WTC11 (cell line): ENCODE data around the gene RPL36A. TPM values are rescaled to one million over a fixed set of nuclear protein-coding genes. Genes with fewer than 3 reads are reported as not detected.

ENCODE experiments used
- ATAC-seq: fragments of 200-7000 bp; cut with Tn5 transposase; 2 replicates; pipeline ENCODE4 v1.10.0; 2021; ENCODE audit warnings: mild to moderate bottlenecking, moderate library complexity
- CTCF ChIA-PET: fragments of 300-600 bp; sonication (Branson Sonifier 250); formaldehyde crosslinking; loops from one replicate; lab custom pipeline; 2021; ENCODE audit warnings: antibody characterized with exemption; lab: Charles Lee
- POLR2A ChIA-PET: fragments of 350-600 bp; sonication (Branson Sonifier 250); formaldehyde crosslinking; loops from one replicate; lab custom pipeline; 2021; ENCODE audit warnings: antibody characterized with exemption; lab: Charles Lee
- DNase-seq: peaks from one replicate; pipeline ENCODE4 v3.0.0; 2021; ENCODE audit warnings: low spot score
- H3K27ac Mint-ChIP-seq: 2 replicates; pipeline ENCODE4 v1.8.0; 2021; ENCODE audit warnings: mixed read lengths
- H3K27me3 Mint-ChIP-seq: 2 replicates; pipeline ENCODE4 v1.8.0; 2021; ENCODE audit warnings: low read depth, mild to moderate bottlenecking, moderate library complexity, mixed read lengths
- H3K36me3 Mint-ChIP-seq: 2 replicates; pipeline ENCODE4 v1.8.0; 2021; ENCODE audit warnings: mixed read lengths
- H3K4me1 Mint-ChIP-seq: 2 replicates; pipeline ENCODE4 v1.8.0; 2022; ENCODE audit warnings: mixed read lengths
- H3K4me3 Mint-ChIP-seq: 2 replicates; pipeline ENCODE4 v1.8.0; 2021; ENCODE audit warnings: mild to moderate bottlenecking, moderate library complexity, mixed read lengths
- H3K9me3 Mint-ChIP-seq: 2 replicates; pipeline ENCODE4 v1.8.0; 2021; ENCODE audit warnings: mixed read lengths
- ARID4B ChIP-seq: sonication (generic); formaldehyde crosslinking; IDR thresholded peaks from 2 replicates; pipeline ENCODE4 v1.8.0; 2023; ENCODE audit warnings: missing genetic modification reagents, mild to moderate bottlenecking, borderline replicate concordance
- CREM ChIP-seq: sonication (generic); formaldehyde crosslinking; IDR thresholded peaks from 2 replicates; pipeline ENCODE4 v1.8.1; 2022; ENCODE audit warnings: mild to moderate bottlenecking, missing genetic modification reagents, moderate library complexity
- FOXP4 ChIP-seq: sonication (generic); formaldehyde crosslinking; IDR thresholded peaks from 2 replicates; pipeline ENCODE4 v1.8.0; 2022; ENCODE audit warnings: mild to moderate bottlenecking, missing genetic modification reagents
- JUN ChIP-seq: sonication (generic); formaldehyde crosslinking; IDR thresholded peaks from 2 replicates; pipeline ENCODE4 v1.8.0; 2023; ENCODE audit warnings: mild to moderate bottlenecking, missing genetic modification reagents
- MAX ChIP-seq: sonication (generic); formaldehyde crosslinking; IDR thresholded peaks from 2 replicates; pipeline ENCODE4 v1.8.0; 2022; ENCODE audit warnings: mild to moderate bottlenecking, missing genetic modification reagents
- NFATC4 ChIP-seq: fragments of 250-450 bp; sonication (Bioruptor Pico); IDR thresholded peaks from 2 replicates; pipeline ENCODE4 v1.9.0; 2021; ENCODE audit warnings: mild to moderate bottlenecking
- SOX15 ChIP-seq: fragments of 250-450 bp; sonication (Bioruptor Pico); IDR thresholded peaks from 2 replicates; pipeline ENCODE4 v1.9.0; 2021; ENCODE audit warnings: mild to moderate bottlenecking
- STAT6 ChIP-seq: sonication (generic); formaldehyde crosslinking; conservative IDR thresholded peaks from 2 replicates; pipeline ENCODE4 v1.8.1; 2023; ENCODE audit warnings: mild to moderate bottlenecking, low read depth, missing genetic modification reagents, moderate library complexity
- TCF7 ChIP-seq: sonication (generic); formaldehyde crosslinking; IDR thresholded peaks from 2 replicates; pipeline ENCODE4 v1.8.0; 2022; ENCODE audit warnings: mild to moderate bottlenecking, low read depth, missing genetic modification reagents, moderate library complexity
- TP53 ChIP-seq: sonication (generic); formaldehyde crosslinking; IDR thresholded peaks from 2 replicates; pipeline ENCODE4 v1.8.1; 2023; ENCODE audit warnings: mild to moderate bottlenecking, missing genetic modification reagents
- ZNF138 ChIP-seq: sonication (generic); formaldehyde crosslinking; conservative IDR thresholded peaks from 2 replicates; pipeline ENCODE4 v1.8.1; 2022; ENCODE audit warnings: mild to moderate bottlenecking, moderate library complexity, missing genetic modification reagents
- ZNF416 ChIP-seq: fragments of 250-450 bp; sonication (Bioruptor Pico); IDR thresholded peaks from 2 replicates; pipeline ENCODE4 v1.9.0; 2021; ENCODE audit warnings: mild to moderate bottlenecking, inconsistent platforms
- ZSCAN18 ChIP-seq: fragments of 250-450 bp; sonication (Bioruptor Pico); IDR thresholded peaks from 2 replicates; pipeline ENCODE4 v2.1.2; 2022; ENCODE audit warnings: mild to moderate bottlenecking, moderate library complexity
- total RNA-seq: library from RNA; stranded (reverse); gene quantifications from 3 replicates; pipeline ENCODE4 v1.2.3, GENCODE V29; 2021
- TF ChIP-seq, protein P1 (sequence below): fragments of 200-600 bp; IDR thresholded peaks from 2 replicates; pipeline ENCODE4 v1.8.0; 2022; ENCODE audit warnings: antibody characterized with exemption

The RPL36A gene
- total RNA-seq, 1 experiment from 2014 or later = 320 TPM

DNA sequence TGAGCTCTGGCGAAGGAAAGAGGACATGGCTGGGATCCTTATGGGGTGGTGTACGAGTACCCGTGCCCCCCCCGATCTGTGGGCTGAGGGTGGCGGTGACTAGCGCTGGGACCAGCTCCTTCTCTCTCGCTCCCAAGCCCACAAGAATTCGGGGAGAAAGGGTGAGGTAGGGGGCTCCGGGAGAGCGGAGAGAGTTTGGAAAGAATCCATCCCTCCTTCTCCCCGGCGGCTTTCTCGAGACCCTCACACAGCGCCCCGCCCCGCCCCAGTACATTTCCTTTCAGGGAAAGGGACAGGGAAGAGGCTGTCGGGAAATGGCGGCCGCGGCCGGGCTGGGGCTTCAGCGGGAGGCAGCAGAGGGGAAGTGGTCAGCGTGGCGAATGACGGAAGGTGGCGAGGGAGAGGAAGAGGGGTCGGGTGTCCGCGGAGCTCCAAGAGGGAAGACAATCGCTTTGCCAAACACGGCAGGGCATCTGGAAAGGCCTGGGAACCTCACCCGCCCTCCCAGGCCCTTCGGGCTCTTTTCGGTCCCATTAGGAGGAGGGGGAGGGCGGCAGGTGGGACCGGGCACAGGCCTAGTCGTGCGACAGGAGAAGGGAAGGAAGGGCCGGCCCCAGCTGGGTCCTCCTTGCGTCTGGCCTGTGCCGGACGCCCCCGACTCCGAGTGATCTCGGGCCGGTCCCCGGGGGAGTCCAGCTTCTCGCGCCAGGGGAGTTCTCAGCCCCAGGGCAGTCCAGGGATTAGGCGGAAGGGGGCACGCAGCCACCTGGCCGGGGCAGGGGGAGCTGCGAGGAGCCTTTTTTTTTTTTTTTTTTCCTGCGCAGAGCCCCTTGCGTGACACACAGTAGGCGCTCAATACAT is 27.4 kb downstream of the RPL36A start:
- peaks cover 30% of the 10 kb centered on the region for H3K4me1 Mint-ChIP-seq
- peak; percentile 39; the same call in 1 of the 2 replicates for TF ChIP-seq MAX
- TF ChIP-seq, protein P1, sequence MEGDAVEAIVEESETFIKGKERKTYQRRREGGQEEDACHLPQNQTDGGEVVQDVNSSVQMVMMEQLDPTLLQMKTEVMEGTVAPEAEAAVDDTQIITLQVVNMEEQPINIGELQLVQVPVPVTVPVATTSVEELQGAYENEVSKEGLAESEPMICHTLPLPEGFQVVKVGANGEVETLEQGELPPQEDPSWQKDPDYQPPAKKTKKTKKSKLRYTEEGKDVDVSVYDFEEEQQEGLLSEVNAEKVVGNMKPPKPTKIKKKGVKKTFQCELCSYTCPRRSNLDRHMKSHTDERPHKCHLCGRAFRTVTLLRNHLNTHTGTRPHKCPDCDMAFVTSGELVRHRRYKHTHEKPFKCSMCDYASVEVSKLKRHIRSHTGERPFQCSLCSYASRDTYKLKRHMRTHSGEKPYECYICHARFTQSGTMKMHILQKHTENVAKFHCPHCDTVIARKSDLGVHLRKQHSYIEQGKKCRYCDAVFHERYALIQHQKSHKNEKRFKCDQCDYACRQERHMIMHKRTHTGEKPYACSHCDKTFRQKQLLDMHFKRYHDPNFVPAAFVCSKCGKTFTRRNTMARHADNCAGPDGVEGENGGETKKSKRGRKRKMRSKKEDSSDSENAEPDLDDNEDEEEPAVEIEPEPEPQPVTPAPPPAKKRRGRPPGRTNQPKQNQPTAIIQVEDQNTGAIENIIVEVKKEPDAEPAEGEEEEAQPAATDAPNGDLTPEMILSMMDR = no peak
- H3K4me3 Mint-ChIP-seq = peak overlapping the region; percentile 84

GRCh38 chrX:101419489-101419888 is 28.7 kb downstream of the RPL36A start:
- no peak for DNase-seq
- CTCF ChIA-PET = no interaction called here
- no peaks in the 10 kb centered on the region for H3K9me3 Mint-ChIP-seq
- ATAC-seq = no peak
- peak overlapping the region; percentile 84 for H3K4me3 Mint-ChIP-seq
- H3K27me3 Mint-ChIP-seq = no peaks in the 10 kb centered on the region
- no peak overlapping the region; the same call in 1 of the 2 replicates for H3K27ac Mint-ChIP-seq
- POLR2A ChIA-PET = interaction anchor here (1.1 to 2.6 kb wide), 2 partner anchors 29 to 65 kb away, joined by 3 to 8 read pairs; partner anchors contain the start of genes ARMCX4 and RPL36A
- H3K4me1 Mint-ChIP-seq = peaks cover 30% of the 10 kb centered on the region
- H3K36me3 Mint-ChIP-seq = peaks cover 4% of the 10 kb centered on the region; the same call in 1 of the 2 replicates
- TF ChIP-seq ZNF416 (CRISPR knock-in tag) (no peak), STAT6 (CRISPR knock-in tag) (no peak), ZNF138 (no peak), TCF7 (CRISPR knock-in tag) (no peak)
- TF ChIP-seq, all 79 proteins: peak for 0

More for the DNA sequence above, 27.4 kb downstream of the RPL36A start:
- peaks cover 2% of the 10 kb centered on the region; the same call in 1 of the 2 replicates for H3K36me3 Mint-ChIP-seq
- DNase-seq = peak; percentile 69
- H3K27ac Mint-ChIP-seq = peak overlapping the region; percentile 95
- POLR2A ChIA-PET = interaction anchor here (0.6 to 2.6 kb wide), 4 partner anchors 28 to 514 kb away, joined by 3 to 8 read pairs (median 4); partner anchors contain the start of genes ARMCX4, RPL36A, TMEM35A and ZMAT1
- H3K9me3 Mint-ChIP-seq = no peaks in the 10 kb centered on the region
- ATAC-seq = peak; percentile 75
- CTCF ChIA-PET = interaction anchor here (0.6 kb wide), 1 partner anchor 305 kb away, joined by 3 read pairs; no protein-coding TSS in a partner anchor
- H3K27me3 Mint-ChIP-seq = no peaks in the 10 kb centered on the region

DNA sequence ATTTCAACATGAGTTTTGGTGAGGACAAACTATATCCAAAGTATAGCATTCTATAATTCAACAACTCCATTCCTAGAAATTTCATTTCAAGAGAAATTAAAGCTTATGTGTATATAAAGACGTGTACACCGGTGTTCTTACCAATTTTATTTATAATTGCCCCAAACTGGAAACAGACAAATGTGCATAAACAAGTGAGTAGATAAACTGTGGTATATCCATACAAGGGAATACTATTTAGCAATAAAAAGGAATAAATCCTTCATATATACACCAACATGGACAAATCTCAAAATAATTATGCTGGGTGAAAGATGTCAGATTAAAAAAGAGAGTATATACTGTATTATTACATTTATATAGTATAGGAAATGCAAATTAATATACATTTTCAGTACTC is 37.1 kb downstream of the RPL36A start:
- no peaks in the 10 kb centered on the region for H3K27me3 Mint-ChIP-seq
- no peaks in the 10 kb centered on the region for H3K4me1 Mint-ChIP-seq
- peaks cover 14% of the 10 kb centered on the region; the same call in 1 of the 2 replicates for H3K9me3 Mint-ChIP-seq
- ATAC-seq (no peak), DNase-seq (no peak)
- H3K27ac Mint-ChIP-seq = no peak overlapping the region
- H3K36me3 Mint-ChIP-seq = peaks cover 55% of the 10 kb centered on the region
- ChIA-PET CTCF (no interaction called here), POLR2A (no interaction called here)
- no peak overlapping the region for H3K4me3 Mint-ChIP-seq
- TF ChIP-seq SOX15 = no peak
- no peak for TF ChIP-seq TP53 (CRISPR knock-in tag)
- no peak for TF ChIP-seq ARID4B
- TF ChIP-seq CREM (CRISPR knock-in tag) = no peak
- no peak for TF ChIP-seq NFATC4
- TF ChIP-seq TCF7 (CRISPR knock-in tag) = no peak
- TF ChIP-seq, protein P1 = no peak
- no peak for TF ChIP-seq JUN
- TF ChIP-seq ZSCAN18 (CRISPR knock-in tag) = no peak
- no peak for TF ChIP-seq FOXP4 (CRISPR knock-in tag)
